ENCODE results near the gene COMMD9. TPM values are rescaled to one million over a fixed set of nuclear protein-coding genes. Genes with fewer than 3 reads are reported as not detected.
"Not testable (repeated sequence)": the region's sequence is repeated elsewhere in the genome, so short reads cannot be mapped to it uniquely, and the experiment has no call there.

Gene COMMD9
- 93.7 and 96.6 TPM in 2 replicates for total RNA-seq (2014; rRNA removed; shearing (Covaris generic))

- DNase-seq (ENCODE audit: low spot score), result peak; percentile 95
Measured at GRCh38 chr11:36289226-36289852, at the start of gene COMMD9. TSS of gene COMMD9 (minus strand) at chr11:36289424. CDS start at chr11:36289412, 12 bp downstream.

GRCh38 chr11:36333897-36334296 is 44.7 kb upstream of the COMMD9 start:
- peak; percentile 59 for DNase-seq (ENCODE audit: low spot score)

- DNase-seq (ENCODE audit: low spot score), result no peak
Measured at GRCh38 chr11:36333468-36333867, 44.2 kb upstream of the COMMD9 start.

GRCh38 chr11:36330411-36330810 is 41.2 kb upstream of the COMMD9 start:
- DNase-seq (ENCODE audit: low spot score), result no peak

GRCh38 chr11:36328966-36329673 is 39.9 kb upstream of the COMMD9 start:
- DNase-seq (ENCODE audit: low spot score), result peak; percentile 64

GRCh38 chr11:36326524-36327419 is 37.5 kb upstream of the COMMD9 start:
- no peak for DNase-seq (ENCODE audit: low spot score)

- not testable (repeated sequence) for DNase-seq (ENCODE audit: low spot score)
Measured at GRCh38 chr11:36325403-36325802, 36.2 kb upstream of the COMMD9 start.

GRCh38 chr11:36324956-36325355 is 35.7 kb upstream of the COMMD9 start:
- not testable (repeated sequence) for DNase-seq (ENCODE audit: low spot score)

GRCh38 chr11:36317992-36318391 is 28.8 kb upstream of the COMMD9 start:
- no peak for DNase-seq (ENCODE audit: low spot score)

- DNase-seq (ENCODE audit: low spot score), result peak; percentile 43
Measured at GRCh38 chr11:36316049-36316448, 26.8 kb upstream of the COMMD9 start.

GRCh38 chr11:36314434-36314767 is 25.2 kb upstream of the COMMD9 start:
- no peak for DNase-seq (ENCODE audit: low spot score)

GRCh38 chr11:36313750-36314433 is 24.7 kb upstream of the COMMD9 start:
- DNase-seq (ENCODE audit: low spot score), result no peak

- peak; percentile 17 for DNase-seq (ENCODE audit: low spot score)
Measured at GRCh38 chr11:36312611-36313472, 23.6 kb upstream of the COMMD9 start.

GRCh38 chr11:36311926-36312595 is 22.8 kb upstream of the COMMD9 start:
- DNase-seq (ENCODE audit: low spot score), result no peak

GRCh38 chr11:36309779-36310178 is 20.6 kb upstream of the COMMD9 start:
- no peak for DNase-seq (ENCODE audit: low spot score)

GRCh38 chr11:36308577-36308976 is 19.4 kb upstream of the COMMD9 start:
- DNase-seq (ENCODE audit: low spot score), result no peak

- DNase-seq (ENCODE audit: low spot score), result no peak
Measured at GRCh38 chr11:36306888-36307287, 17.7 kb upstream of the COMMD9 start.

GRCh38 chr11:36305047-36305446 is 15.8 kb upstream of the COMMD9 start:
- no peak for DNase-seq (ENCODE audit: low spot score)

- no peak for DNase-seq (ENCODE audit: low spot score)
Measured at GRCh38 chr11:36304351-36304750, 15.1 kb upstream of the COMMD9 start.

- no peak for DNase-seq (ENCODE audit: low spot score)
Measured at GRCh38 chr11:36300650-36301049, 11.4 kb upstream of the COMMD9 start.
